OCI-LY1 (cell line): ENCODE data around the gene HRC.
A peak's percentile ranks its signal among the peaks of the same experiment; 100 is the strongest.

Experiments used
- H2AFZ ChIP-seq: fragments of 200-600 bp; sonication (generic), shearing (Covaris generic); 2 replicates; pipeline ENCODE4 v1.6.0; 2014; ENCODE audit warnings: antibody characterized with exemption, mild to moderate bottlenecking, low read length
- H3F3A ChIP-seq: fragments of 200-600 bp; sonication (generic), shearing (Covaris generic); 2 replicates; pipeline ENCODE4 v1.6.0; 2014; ENCODE audit warnings: mild to moderate bottlenecking, antibody characterized with exemption, low read length, moderate library complexity; ENCODE audit not compliant: insufficient read depth
- H3K27ac ChIP-seq: fragments of 200-600 bp; sonication (generic); 2 replicates; pipeline ENCODE4 v1.5.1; 2014; ENCODE audit warnings: low read length, mixed run types, mild to moderate bottlenecking, low read depth; ENCODE audit not compliant: poor library complexity, severe bottlenecking
- H3K27me3 ChIP-seq: fragments of 200-600 bp; sonication (generic); 2 replicates; pipeline ENCODE4 v1.6.0; 2014; ENCODE audit warnings: antibody characterized with exemption, mild to moderate bottlenecking, low read length, moderate library complexity; ENCODE audit not compliant: insufficient read depth
- H3K36me3 ChIP-seq: fragments of 200-600 bp; sonication (generic); 2 replicates; pipeline ENCODE4 v1.6.1; 2014; ENCODE audit warnings: mild to moderate bottlenecking, antibody characterized with exemption, low read length, moderate library complexity, mixed read lengths; ENCODE audit not compliant: insufficient read depth
- H3K4me1 ChIP-seq: fragments of 200-600 bp; sonication (generic); 2 replicates; pipeline ENCODE4 v1.5.1; 2014; ENCODE audit warnings: mild to moderate bottlenecking, low read length, moderate library complexity; ENCODE audit not compliant: insufficient read depth, severe bottlenecking
- H3K4me2 ChIP-seq: fragments of 200-600 bp; sonication (generic), shearing (Covaris generic); 2 replicates; pipeline ENCODE4 v1.6.1; 2014; ENCODE audit warnings: low read length
- H3K4me3 ChIP-seq: fragments of 200-600 bp; sonication (generic); 2 replicates; pipeline ENCODE4 v1.5.1; 2014; ENCODE audit warnings: low read length, low read depth, mild to moderate bottlenecking, mixed read lengths; ENCODE audit not compliant: poor library complexity, severe bottlenecking
- H3K79me2 ChIP-seq: fragments of 200-600 bp; shearing (Covaris generic); 2 replicates; pipeline ENCODE4 v1.6.1; 2016; ENCODE audit warnings: mixed run types, low read length, mixed read lengths; ENCODE audit not compliant: insufficient read depth
- H3K9ac ChIP-seq: fragments of 200-600 bp; sonication (generic), shearing (Covaris generic); 2 replicates; pipeline ENCODE4 v1.6.1; 2014; ENCODE audit warnings: mild to moderate bottlenecking, low read length, mixed read lengths
- H3K9me2 ChIP-seq: fragments of 200-600 bp; sonication (generic), shearing (Covaris generic); 2 replicates; pipeline ENCODE4 v1.6.1; 2014; ENCODE audit warnings: low read depth, mild to moderate bottlenecking, low read length, mixed read lengths
- H3K9me3 ChIP-seq: fragments of 200-600 bp; shearing (Covaris generic); 2 replicates; pipeline ENCODE4 v1.6.1; 2014; ENCODE audit warnings: low read length, mixed read lengths
- H4K20me1 ChIP-seq: fragments of 200-600 bp; sonication (generic), shearing (Covaris generic); 2 replicates; pipeline ENCODE4 v1.6.0; 2016; ENCODE audit warnings: mild to moderate bottlenecking, low read length; ENCODE audit not compliant: insufficient read depth
- EZH2 ChIP-seq: fragments of 200-600 bp; sonication (generic), shearing (Covaris generic); IDR thresholded peaks from 2 replicates; pipeline ENCODE4 v1.8.0; 2017; ENCODE audit warnings: borderline replicate concordance, mixed run types, mild to moderate bottlenecking, antibody characterized with exemption, low read length, moderate library complexity, mixed read lengths
- TF ChIP-seq, protein P1 (sequence below): fragments of 200-600 bp; sonication (generic), shearing (Covaris generic); IDR thresholded peaks from 2 replicates; pipeline ENCODE4 v1.5.1; 2017; ENCODE audit warnings: mild to moderate bottlenecking, antibody characterized with exemption, low read length, moderate library complexity, mixed read lengths

The HRC gene

DNA sequence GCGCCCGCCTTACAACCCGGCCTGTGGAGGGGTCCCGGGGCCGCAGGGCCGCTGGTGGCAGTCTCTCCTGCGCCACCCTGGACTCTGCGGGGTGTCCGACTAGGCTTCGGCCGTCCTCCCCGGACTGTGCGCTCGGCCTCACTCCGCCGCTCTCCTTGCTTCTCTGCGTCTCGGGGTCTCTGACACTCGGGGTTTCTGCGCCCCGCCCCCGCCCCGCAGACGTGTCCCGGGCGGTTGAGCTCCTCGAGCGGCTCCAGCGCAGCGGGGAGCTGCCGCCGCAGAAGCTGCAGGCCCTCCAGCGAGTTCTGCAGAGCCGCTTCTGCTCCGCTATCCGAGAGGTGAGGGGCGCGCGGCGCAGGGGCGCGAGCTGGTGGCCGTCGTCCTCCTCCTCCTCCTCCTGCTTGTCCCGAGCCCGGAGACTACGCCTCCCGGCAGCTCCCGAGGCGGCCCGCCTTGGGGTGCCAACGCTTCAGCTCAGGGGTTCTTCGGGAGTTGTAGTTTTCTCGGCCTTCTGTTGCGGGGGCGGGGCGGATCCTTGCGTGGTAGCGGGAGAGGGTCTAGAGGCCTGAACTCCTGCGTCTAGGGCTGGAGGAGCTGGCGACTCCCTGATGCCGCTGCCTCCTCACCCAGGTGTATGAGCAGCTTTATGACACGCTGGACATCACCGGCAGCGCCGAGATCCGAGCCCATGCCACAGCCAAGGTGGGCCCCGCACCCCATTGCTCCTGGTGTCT lies 40.4 kb downstream of the HRC start:
- H3K4me1 ChIP-seq: peaks cover 24% of the 10 kb centered on the region
- 0 out of 2 replicates have a peak, but pooled peaks cover 4% of the 10 kb centered on the region for H3F3A ChIP-seq
- no peaks in the 10 kb centered on the region for H4K20me1 ChIP-seq
- no peak overlapping the region for H2AFZ ChIP-seq
- H3K4me2 ChIP-seq: peak overlapping the region; percentile 85
- TF ChIP-seq, protein P1, sequence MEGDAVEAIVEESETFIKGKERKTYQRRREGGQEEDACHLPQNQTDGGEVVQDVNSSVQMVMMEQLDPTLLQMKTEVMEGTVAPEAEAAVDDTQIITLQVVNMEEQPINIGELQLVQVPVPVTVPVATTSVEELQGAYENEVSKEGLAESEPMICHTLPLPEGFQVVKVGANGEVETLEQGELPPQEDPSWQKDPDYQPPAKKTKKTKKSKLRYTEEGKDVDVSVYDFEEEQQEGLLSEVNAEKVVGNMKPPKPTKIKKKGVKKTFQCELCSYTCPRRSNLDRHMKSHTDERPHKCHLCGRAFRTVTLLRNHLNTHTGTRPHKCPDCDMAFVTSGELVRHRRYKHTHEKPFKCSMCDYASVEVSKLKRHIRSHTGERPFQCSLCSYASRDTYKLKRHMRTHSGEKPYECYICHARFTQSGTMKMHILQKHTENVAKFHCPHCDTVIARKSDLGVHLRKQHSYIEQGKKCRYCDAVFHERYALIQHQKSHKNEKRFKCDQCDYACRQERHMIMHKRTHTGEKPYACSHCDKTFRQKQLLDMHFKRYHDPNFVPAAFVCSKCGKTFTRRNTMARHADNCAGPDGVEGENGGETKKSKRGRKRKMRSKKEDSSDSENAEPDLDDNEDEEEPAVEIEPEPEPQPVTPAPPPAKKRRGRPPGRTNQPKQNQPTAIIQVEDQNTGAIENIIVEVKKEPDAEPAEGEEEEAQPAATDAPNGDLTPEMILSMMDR: no peak
- TF ChIP-seq EZH2: no peak
- 0 out of 2 replicates have a peak, but pooled peaks cover under 1% of the 10 kb centered on the region for H3K36me3 ChIP-seq
- H3K9me3 ChIP-seq: no peaks in the 10 kb centered on the region
- H3K9ac ChIP-seq: peak overlapping the region; percentile 53; the same call in 1 of the 2 replicates
- peak overlapping the region; percentile 65 for H3K4me3 ChIP-seq
- 0 out of 2 replicates have a peak, but pooled peaks cover 2% of the 10 kb centered on the region for H3K27me3 ChIP-seq
- no peaks in the 10 kb centered on the region for H3K9me2 ChIP-seq
- no peaks in the 10 kb centered on the region for H3K79me2 ChIP-seq
- H3K27ac ChIP-seq: no peak overlapping the region

DNA sequence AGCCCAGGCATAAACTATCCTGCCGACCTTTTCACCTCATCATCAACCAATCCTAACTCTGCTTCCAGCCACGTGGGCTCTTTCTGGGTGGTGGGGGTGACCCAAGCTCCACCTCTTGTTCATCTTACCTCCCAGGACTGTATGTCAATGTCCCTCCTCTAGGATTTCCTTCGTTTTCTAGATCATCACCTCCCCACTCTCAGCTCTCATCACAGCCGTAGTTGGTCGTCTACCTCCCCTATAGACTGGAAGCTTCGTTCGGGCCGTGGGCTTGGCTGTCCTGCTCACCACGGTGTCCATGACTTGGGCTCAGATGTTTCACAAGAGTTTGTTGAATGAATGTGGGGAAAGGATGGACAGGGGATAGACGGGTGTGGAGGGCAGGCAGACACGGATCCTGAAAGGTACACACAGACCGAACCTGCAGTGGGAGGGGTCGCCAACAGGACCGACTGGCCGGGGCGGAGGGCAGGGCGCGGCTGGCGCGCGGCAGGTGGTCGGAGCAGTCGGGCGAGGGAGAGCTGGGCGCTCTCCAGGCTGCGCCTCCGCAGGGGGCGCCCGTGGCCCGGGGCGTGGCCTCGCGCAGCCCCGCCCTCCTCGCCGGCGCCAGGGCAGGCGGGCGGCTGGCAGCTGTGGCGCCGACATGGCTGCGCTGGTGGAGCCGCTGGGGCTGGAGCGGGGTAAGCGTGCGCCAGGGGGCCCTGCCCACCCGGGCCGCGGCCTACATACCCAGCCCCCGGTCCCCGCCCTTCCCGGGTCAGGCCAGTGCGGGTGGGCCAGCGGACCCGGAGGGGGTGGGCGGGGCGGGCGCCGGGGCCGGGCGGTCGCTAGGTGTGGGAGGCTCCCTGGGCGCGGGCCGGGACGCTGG lies 41.2 kb downstream of the HRC start, which contains the start of gene LIN7B:
TSS of gene LIN7B (plus strand) at position 609 of the 868 bp plus-strand sequence. CDS start at position 644, 35 bp downstream.
- Histone ChIP-seq H3K9me3 (no peaks in the 10 kb centered on the region), H3K4me2 (peak within 1 kb of the TSS; percentile 85), H3K9me2 (no peaks in the 10 kb centered on the region), H2AFZ (no peak within 1 kb of the TSS), H3K36me3 (peaks cover 8% of the 10 kb centered on the region; the same call in 1 of the 2 replicates), H3K79me2 (no peaks in the 10 kb centered on the region), H4K20me1 (no peaks in the 10 kb centered on the region), H3K9ac (peak within 1 kb of the TSS; percentile 53; the same call in 1 of the 2 replicates), H3K4me1 (peaks cover 21% of the 10 kb centered on the region), H3F3A (0 out of 2 replicates have a peak, but pooled peaks cover 4% of the 10 kb centered on the region), H3K27ac (no peak within 1 kb of the TSS), H3K27me3 (no peaks in the 10 kb centered on the region), H3K4me3 (peak within 1 kb of the TSS; percentile 65)
- TF ChIP-seq EZH2: no peak
- TF ChIP-seq, protein P1: peak; percentile 49

DNA sequence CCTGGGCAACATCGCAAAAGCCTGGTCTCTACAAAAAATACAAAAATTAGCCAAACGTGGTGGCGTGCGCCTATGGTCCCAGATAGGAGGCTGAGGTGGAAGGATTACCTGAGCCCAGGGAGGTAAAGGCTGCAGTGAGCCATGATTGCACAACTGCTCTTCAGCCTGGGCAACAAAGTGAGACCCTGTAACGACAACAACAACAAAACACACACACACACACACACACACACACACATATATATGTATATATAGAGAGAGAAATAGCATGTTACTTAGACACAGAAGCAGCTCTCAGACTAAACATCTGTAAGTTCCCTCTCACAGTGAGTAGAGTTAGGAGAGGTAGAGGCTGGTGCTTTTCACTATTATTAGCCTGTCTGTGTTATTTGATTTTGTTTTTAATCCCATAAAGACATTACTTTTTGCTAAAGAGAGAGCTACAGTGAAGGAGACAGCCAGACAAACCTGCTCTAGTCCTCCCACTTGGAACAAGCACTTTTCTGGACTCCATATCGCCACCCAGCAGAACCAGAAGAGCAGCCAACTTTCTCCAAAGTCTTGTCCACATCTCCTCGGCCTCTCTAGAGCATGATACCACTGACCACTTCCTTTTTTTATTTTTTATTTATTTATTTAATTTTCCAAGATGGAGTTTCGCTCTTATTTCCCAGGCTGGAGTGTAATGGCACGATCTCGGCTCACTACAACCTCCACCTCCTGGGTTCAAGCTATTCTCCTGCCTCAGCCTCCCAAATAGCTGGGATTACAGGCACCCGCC lies 43.8 kb downstream of the HRC start:
- Histone ChIP-seq H3K4me2 (no peak overlapping the region), H3K4me3 (no peak overlapping the region), H3K9me2 (no peaks in the 10 kb centered on the region), H3K36me3 (peaks cover 34% of the 10 kb centered on the region), H4K20me1 (no peaks in the 10 kb centered on the region), H3F3A (0 out of 2 replicates have a peak, but pooled peaks cover 4% of the 10 kb centered on the region), H3K79me2 (no peaks in the 10 kb centered on the region), H3K27ac (no peak overlapping the region), H3K4me1 (peaks cover 10% of the 10 kb centered on the region), H3K27me3 (no peaks in the 10 kb centered on the region), H3K9me3 (no peaks in the 10 kb centered on the region), H3K9ac (no peak overlapping the region), H2AFZ (no peak overlapping the region)
- TF ChIP-seq EZH2: no peak
